ENCODE data around the gene HOXB9.

The HOXB9 gene

GRCh38 chr17:48639982-48640857 is 14.1 kb upstream of the HOXB9 start:
- DNase-seq (ENCODE audit: low read depth in 2 of 2), result no peak

DNA sequence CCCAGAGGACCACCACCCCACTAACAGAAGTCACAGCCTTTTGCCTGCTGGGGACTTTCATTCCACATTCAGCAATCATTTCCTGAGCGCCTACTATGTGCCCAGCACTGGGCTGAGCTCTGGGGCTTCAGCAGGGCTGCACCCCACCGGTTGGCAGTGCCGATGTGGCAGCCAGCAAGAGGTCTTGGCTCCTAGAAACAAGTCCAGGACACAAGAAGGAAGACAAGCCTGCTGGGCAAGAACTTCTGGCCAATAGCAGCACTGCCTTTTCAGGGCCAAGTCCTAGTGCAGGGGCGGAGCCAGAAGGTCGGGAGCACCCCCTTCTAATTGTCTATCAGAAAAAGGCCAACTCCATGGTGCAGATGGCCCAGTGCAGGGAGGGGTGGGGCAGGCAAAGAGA is 13.0 kb upstream of the HOXB9 start:
- no peak for DNase-seq (ENCODE audit: low read depth in 2 of 2)

DNA sequence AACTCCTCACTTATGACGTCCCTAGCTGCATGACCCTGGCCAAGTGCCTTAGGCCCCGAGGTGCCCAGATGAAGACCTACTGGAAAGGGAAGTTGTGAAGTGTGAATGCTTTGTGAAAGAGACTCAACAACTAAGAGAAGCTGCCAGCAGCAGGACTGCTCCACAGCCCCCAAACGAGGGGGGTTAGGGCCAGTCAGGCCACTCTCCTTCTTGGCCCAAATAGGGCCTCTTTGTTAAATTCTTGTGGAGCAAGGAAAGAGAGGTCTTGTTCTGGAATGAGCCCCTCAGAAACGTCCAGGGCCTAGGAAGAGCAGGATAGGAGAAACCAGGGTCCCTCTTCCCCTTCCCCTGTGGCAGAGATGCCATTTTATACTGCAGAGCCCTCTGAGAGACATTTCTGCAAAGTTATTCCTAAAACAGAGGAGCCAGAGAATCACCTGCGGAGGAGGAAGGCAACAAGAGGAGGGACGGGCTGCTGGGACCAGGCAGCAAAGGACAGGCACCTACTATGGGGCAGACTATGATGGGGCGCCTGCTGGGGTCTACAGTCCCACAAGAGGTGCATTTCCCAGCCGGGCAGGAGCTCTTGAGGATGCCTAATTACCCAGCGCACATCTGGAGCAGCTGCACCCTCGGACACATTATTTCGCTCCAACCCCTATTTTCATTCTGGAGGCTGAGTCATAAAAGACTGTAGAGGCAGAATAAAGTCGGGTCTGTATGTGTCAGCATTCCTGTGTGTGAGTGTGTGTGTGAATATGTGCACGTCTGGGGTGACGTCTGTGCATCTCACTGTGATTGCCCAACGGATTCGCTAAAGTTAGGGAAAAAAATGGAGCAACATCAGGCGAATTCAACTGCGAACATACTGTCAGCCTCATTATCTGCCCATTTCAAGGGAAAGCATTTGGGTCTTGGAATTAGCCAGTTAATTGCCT is 11.4 kb upstream of the HOXB9 start:
- no peak for DNase-seq (ENCODE audit: low read depth in 2 of 2)

GRCh38 chr17:48636177-48637018 is 10.2 kb upstream of the HOXB9 start:
- peak; percentile 34 to 37 for DNase-seq (ENCODE audit: low read depth in 2 of 2)

- no peak for DNase-seq (ENCODE audit: low read depth in 2 of 2)
Measured at GRCh38 chr17:48634493-48635208, 8.5 kb upstream of the HOXB9 start.

- no peak for DNase-seq (ENCODE audit: low read depth in 2 of 2)
Measured at GRCh38 chr17:48633266-48633677, 7.1 kb upstream of the HOXB9 start.

- no peak for DNase-seq (ENCODE audit: low read depth in 2 of 2)
Measured at GRCh38 chr17:48632579-48633265, 6.6 kb upstream of the HOXB9 start.

DNA sequence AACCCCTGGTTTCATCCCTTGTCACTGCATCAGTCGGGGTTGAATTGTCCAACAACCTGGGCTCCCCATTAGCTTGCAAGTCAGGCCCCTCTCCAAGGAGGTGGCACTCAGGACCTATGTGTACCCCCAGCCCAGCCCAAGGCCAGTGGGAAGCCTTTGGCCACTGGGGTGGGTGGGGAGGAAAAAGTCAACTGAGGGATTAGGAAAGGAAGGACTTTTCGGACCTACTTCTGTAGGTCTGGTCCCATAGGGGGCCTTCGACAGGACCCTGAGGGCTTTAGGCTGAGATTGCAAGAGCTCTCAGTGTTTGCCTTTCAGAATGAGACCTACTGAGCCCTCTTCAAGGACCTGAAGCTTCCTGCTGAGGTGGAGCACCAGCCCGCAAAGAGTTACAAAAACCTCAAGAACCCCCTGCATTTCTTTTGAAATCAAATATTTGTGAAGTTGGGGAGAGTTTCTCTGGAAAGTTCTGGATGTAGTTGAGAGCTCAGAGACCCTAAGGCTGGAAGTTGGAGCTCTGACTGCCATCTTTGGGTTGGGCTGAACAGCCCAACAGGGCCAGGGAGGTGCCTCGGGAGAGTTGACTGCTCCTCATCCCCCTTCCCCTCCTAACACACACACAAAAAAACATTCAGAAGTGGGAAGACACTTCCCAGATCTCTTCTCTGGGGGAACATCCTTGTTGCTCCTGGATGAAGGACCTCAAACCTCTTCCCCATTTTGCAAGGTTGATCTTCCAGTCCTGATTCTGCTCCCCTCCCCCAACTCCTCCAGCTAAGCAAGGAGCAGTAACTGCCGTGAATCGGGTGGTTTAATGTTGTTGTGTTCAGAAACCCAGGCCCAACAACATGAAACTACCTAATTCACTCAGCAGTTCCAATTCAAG is 5.8 kb upstream of the HOXB9 start:
- no peak for DNase-seq (ENCODE audit: low read depth in 2 of 2)

GRCh38 chr17:48630925-48631692 is 5.0 kb upstream of the HOXB9 start:
- DNase-seq (ENCODE audit: low read depth in 2 of 2), result no peak

- no peak for DNase-seq (ENCODE audit: low read depth in 2 of 2)
Measured at GRCh38 chr17:48630009-48630924, 4.1 kb upstream of the HOXB9 start.

GRCh38 chr17:48629411-48629759 is 3.2 kb upstream of the HOXB9 start:
- DNase-seq (ENCODE audit: low read depth in 2 of 2), result no peak

DNA sequence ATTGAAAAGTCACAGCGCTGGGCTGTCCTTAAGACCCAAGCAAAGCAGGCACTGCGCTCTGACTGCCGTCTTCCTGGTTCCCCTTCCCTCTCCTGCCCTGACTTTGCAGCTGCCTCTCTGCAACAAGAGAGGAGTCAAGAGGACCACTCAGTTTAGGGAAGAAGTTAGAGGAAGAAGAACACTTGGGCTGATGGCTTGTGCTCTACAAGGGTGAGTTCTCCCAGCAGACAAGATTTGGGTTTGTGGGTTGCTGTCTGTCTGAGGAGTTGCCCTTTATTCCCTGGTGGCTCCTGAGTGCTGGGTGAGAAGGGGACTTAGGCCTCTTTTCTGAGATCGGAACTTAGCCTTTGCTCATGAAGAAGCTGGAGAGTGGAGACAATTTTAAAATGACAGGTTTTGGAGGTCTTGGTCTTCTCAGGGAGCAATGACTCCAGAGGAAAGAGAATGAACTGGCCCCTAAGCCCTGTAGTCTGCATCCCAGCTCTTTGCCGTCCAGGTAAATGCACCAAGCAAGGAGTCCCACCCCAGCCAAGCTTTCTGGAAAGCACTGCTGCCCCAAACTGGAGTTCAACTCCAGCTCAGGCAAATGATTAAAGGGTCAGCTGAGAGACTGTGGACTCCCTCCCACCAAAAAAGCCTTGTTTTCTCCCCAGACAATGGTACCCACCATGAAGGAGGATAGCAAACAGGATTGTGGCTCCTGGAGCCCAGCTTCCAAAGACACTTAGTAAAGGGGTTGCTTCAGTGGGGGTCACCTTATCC is 2.7 kb upstream of the HOXB9 start:
- no peak for DNase-seq (ENCODE audit: low read depth in 2 of 2)

DNA sequence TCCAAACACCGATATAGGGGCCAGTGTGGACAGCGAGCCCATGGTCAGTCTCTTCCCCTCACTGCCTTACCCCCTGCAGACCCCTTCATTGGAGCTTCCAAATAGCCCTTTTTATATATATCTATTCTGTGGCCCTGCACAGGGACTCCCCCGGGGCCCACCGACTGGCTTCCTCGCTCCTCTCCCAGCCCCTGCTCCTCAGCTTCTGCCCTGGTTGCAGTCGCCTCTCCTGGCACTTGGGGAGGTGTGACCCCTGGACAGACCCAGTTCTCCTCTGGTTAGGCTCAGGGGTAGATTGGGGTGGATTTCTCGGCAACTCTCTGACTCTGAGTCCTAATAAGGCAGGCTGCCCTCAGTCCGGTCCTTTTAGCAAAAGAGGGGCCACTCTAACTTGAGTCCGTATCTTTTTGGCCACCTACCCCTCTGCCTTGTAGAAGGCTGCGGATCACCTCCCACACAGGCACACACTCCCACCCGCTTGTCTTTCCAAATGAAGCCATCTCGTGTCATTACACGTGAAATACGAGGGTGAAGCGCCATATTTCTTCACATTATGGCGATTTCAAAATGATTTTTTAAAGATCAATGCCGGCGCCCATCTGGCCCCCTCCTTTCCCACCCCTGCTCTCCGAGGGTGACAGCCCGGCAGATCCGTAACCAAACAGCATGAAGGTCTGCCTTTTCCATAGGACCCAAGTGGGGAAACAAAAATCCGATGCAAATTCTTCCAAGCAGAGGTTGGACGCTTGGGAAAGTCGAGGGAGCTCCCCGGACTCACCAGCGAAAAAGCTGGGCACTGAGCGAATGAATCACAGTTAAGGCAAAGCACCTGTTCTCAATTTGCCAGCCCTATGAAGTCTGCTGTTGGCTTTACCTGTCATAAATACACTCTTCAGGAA is 1.7 kb upstream of the HOXB9 start:
- no peak for DNase-seq (ENCODE audit: low read depth in 2 of 2)

GRCh38 chr17:48627118-48627597 is 1.0 kb upstream of the HOXB9 start:
- DNase-seq (ENCODE audit: low read depth in 2 of 2), result no peak

- DNase-seq (ENCODE audit: low read depth in 2 of 2), result no peak
Measured at GRCh38 chr17:48625495-48626244, 488 bp downstream of the HOXB9 start.
